Kasumi-1 (cell line): ENCODE data around the gene STK39.
A peak's percentile ranks its signal among the peaks of the same experiment; 100 is the strongest.

ENCODE experiments used
- DNase-seq, 2 experiments: peaks; one replicate each; lab custom pipeline; 2025; lab: John Stamatoyannopoulos, UW

STK39 gene

DNA sequence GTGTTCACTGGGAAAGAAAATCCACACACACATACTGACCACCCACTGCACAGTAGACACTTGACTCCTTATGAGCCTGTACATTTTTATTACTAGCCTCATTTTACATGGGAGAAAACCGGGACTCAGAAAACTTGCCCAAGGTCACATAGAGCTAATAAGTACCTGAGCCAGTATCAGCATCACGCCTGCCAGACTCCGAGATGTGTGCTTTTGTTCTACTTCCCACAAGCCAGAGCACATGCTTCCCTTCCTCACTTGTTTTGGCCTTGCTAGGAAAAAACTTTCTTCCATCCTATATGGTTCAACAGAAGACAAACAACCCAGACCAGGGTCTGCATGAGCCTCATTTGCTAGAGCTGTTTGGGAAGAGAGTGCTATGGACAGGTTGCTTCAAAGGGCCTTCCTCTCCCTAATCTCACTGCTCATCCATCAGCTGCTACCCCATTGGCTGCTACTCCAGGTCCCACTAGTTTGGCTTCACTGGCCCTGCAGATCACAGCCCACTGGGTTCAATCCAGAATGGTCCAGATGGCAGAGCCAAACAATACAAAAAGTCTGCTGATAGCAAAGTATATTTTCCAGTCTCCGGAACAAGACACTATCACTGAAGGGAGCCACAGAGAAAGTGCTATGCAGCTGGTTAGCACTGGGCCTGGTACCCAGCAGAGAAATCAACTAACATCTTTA, 63.9 kb downstream of the STK39 start:
- no peak for DNase-seq

DNA sequence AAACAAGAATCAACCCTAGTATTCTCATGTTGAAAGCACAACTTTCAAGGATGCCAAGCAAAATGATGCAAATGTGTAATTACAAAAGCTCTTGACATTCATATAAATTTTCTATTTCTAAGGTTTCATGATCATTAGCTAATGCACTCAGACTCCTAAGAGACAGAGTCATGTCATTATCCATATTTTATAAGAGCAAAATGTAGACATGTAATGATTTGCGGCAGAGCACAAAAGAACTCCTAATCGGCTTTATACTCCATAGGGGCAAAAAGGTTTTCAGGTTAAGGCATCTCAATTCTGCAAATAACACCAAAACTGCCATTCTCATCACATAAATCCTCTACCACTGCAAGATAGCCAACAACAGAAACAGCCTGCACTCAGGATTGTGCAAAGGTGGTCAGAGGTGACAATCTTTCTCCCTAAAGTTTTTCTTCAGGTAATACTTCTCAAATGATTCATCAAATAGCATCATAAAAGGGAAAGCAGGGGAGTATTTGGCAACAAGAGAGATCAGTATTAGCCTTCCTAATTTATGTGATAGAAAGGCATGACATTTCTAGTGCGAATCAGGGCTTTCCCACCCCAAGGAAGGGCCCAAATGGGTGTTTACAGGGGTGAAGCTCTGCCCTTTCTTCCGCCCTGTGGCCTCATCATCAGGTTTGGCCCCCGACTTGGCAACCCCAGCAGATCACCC, 64.7 kb downstream of the STK39 start:
- DNase-seq, result no peak

DNA sequence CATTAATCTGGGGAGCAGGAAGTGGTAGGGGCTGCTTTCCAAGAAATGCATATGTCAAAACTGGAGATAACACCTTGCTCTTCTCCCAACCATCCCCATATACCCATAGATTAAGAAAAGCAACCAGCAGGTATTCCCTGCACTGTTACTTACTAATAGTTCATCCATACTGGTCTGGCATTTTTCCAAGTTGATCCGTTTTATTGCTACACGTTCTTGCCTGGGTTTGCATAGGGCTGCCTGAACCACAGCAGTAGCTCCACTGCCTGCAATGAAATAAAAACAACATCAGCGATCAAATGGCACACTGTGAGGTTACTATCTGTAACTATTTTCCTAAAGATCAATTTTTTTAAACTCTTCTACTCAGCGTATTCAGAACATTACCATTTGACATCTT, 65.6 kb downstream of the STK39 start:
- no peak for DNase-seq

DNA sequence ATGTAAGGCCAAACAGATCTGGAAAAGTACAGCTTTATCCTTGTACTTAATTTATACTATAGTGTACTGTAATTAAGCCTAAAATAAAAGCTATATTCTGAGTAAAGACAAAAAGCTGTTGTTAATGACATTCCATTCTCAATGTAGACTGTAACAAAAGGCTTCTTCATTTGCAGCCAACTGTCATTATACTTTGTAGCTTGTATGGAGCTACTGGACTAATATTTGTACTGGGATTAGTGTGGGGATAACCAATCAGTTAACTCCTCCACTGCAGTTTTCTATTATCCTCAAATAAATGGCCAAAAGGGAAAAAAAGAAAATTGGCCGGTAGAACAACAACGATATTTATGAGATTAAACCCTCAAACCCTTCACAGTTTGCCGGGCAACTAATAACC, 66.5 kb downstream of the STK39 start:
- no peak for DNase-seq

DNA sequence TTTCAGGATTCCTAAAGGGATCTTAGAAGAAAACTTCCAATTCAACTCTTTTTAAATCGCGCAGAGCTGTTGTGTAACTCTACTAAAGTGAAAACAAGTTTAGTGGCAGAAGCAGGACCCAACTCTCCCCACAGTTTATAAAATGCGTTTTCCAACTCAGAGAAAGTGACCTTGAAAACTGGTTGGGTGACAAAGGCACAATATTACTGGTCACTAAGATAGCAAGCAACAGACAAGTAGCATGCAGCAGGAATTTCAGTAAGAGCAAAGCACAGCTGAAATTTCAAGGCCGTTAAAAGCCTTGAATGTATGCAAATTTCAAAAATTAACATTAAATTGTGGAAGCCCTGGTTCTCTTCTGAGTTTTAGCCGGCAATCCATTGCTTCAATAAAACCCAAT, 66.9 kb downstream of the STK39 start:
- DNase-seq, result no peak

DNA sequence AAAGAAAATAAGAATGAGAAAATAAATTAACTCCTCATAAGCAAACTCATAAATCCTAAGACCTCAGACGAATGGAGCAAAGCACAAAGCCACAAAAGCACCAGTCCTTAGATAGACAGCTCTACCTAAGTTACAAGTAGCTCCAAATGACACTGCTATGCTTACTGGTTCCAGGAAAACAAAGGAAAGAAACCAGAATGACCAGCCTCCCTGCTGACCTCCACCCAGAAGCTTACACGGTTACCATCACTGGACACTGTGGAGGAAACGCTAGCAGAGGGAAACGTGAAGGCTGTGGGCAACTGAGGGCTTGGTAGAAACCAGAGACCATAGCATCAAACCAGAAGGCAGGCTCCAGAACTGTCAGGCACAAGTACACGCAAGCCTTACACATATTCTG, 67.8 kb downstream of the STK39 start:
- DNase-seq, result no peak

DNA sequence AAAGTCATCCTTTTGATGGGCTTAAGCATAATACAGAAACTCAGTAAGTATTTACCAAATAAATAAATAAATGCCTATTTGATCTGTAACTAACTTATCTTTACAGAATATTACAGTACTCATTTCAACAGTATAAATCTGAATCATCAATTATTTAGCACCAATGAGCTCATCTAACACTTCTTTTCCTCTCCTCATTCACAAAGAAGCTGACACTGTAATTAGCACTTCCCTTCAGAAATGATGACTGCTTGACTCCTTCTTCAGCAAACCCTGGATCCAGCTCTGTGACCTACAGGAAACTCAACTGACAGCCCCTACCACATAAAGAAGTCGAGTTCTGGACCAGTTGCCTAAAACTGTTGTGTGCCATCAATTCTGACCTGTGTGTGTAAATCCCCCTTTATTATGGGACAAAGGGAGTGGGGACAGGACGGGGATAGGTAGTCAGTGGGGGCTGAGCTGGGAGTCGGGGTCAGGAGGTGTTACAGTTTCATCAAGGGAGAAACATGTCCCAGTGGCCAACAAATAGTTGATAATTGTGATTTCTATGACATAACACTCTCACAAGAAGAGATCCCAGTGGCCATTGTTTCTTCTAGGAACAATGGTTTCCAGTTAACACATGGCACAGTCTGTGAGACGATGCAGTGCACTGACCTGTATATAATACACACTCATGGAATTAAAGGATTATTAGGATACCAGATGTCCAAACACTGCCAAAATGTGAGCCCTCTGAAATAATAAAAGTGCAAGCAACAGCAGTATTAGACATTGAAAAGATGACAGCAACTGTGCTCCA, 68.7 kb downstream of the STK39 start:
- no peak for DNase-seq

DNA sequence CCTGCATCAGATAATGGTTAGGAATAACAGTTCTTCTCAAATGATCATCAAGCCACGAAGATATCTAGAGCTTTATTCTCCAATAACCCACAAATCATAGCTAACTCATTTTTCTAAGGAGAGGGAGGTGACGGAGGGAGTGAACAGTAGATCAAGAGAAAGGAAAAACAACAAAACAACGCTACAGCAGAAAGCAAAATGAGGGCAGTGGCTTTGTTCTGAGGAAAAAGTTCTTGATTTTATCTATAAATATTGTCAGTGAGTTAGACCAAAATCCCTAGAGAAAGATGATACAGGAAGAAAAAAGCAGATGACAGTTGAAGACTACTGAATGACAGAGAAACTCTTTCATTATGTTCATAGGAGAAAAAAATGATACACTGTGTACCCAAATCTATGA, 71.0 kb downstream of the STK39 start:
- no peak for DNase-seq

DNA sequence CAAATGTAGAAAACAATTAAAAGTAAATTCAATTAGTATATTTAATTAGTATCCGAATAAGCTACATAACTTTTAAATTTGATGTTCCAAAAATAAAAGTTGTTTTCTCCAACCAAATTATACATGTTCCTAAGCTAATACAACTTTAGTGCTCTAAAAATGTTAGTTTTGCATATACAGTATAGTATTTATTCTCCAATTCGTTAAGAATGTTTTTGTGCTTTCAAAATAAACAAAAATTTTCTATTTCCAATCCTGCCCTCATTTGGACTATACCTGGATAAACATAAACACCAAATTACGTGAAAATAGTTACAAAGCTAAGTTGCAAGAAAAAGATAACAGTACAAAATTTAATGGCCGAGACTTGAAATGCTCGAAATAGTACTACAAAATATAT, 71.9 kb downstream of the STK39 start:
- DNase-seq, result no peak

DNA sequence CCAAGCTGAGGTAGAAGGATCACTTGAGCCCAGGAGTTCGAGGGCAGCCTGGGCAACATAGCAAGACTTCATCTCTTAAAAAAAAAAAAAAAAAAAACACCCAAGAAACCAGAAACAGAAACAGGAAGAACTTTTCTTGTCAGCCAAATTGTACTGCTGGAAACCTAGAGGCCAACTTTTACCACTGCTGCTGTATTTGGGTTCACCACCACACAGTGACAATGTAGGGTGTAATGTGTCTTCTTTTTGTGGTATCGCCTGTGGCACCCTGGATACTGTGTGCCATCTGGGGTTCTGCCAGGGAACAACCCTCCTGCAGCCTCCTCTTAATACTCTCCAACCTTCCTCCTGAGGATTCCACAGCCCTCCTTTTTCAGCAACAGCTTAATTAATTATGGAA, 72.6 kb downstream of the STK39 start:
- DNase-seq, result peak; percentile 76 to 87

DNA sequence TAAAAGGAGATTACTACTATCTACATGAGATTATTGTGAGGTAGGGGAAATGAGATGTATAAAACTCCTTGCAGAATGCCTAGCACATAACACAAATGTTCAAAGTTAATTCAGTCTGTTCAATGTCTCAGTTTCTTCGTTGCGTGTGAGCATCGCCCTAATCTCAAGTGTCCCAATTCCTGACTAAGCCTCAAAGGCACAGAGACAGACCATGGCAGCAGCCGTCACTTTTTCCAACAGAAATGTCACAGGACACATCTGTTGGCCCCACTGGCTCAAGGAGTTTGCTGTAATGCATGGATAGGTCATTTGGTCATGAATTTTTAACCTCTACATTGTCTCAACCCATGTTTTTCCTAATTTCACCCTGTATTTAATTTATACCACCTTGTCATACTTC, 75.3 kb downstream of the STK39 start:
- no peak for DNase-seq

DNA sequence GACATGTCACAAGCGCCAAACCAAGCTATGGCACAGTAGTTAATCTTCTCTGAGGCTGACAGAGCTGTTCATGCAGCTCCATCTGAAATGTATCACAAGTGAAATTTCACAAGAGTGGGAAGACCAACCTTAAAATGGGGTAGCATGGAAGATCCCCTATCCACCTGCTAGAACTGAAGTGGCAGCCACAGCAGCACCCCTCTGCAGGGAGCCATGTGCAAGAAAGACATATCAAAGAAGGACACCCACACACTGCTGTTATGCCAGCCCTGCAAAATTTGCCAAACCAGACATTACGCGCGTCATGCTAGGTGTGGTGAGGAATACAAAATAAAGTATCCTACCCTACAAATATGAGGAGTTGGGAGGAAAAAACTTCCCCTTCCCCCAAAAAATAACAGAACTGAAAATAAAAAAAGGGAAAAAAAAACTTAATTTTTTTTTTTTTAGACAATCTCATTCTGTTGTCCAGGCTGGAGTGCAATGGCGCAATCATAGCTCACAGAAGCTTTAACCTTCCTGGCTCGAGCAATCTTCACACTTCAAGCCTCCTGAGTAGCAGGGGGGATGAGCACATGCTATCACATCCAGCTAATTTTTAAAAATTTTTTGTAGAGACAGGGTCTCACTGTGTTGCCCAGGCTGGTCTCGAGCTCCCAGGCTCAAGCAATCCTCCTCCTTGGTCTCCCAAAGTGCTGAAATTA, 76.2 kb downstream of the STK39 start:
- no peak for DNase-seq

DNA sequence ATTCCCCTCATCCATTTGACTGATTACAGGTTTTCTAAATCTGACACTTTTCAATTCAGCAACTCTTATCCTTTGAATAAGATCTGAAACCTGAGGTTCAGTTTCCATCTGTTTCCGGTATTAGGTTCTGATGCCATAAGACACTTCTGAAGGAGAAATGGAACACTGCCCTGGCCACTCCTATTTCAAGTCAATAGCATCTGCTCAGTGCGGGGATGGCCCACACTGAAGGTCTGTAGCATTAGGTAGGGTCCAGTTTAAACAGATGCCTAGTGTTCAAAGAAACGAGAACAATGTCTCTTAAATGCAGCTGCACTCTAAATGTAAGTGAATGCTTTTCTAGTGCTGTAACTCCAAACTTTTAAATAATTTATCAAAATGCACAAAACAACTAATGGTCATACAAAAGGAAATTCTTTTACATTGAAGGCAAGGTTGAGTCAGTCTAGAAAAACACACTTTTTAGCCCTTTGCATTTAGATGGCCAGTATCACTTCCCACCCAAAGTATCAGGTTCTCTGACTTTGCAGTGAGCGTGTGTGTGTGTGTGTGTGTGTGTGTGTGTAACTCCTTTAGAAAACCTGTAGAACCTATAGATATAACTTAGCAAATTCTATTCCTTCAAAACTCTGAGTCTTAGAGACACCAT, 78.2 kb downstream of the STK39 start:
- DNase-seq, result no peak

DNA sequence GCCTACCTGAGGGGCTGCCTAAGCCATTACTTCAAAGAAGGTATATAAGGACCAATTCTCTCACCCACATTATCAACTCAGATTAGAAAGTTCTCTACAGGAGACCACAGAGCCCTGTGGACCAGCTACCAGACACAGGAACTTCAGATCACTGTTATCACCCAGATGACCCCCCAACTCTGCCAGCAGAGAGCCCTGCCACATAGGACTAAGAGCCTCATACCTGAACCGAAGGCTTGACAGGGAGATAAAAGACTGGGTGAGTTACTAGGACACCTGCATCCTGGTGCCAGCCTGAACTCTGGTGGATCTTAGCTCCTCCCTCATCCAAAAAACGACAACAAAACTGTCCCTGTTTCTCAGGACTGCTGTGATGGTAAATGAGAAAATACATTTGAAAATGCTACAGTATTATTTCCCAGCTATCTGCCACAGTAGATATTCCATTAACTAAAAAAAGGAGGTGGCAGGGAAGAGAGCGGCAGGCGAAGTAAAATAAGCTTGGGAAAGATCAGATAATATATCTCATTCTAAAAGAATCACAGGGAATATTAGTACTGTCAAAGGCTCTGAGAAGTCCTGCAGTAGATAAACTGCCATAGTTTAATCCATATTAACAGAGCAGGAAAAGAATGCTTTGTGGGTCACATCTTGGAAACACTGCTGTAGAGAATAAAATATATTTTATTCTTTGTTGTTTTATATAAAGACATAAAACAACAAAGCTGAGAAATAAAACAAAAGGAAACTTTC, 79.7 kb downstream of the STK39 start:
- DNase-seq, result no peak

DNA sequence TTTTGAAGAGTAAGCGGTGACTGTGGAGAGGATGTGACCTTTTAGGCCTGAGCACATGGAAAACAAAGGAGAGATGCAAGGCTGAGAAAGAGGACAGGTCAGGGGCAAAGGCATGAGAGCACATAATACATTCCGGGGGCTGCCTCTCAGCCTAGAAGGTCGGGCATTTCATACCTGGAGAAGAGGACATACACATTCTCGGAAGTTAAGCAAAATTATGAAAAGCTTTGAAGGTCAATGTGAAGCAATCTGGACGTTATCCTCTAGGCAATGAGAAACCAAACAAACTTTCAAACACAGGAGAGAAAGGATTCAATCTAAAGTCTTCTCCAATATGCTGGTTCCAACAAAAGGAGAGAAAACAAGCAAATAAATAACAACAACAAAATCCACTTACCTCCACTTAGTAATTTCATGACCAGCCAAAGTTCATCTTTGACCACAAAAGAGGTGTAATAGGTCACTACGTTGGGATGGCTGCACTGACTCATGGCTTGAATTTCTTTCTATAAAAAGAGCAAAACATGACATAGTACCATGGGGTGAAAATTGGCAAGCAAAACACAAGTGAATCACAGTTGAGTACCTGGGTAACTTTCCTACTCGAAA, 80.4 kb downstream of the STK39 start:
- no peak for DNase-seq

DNA sequence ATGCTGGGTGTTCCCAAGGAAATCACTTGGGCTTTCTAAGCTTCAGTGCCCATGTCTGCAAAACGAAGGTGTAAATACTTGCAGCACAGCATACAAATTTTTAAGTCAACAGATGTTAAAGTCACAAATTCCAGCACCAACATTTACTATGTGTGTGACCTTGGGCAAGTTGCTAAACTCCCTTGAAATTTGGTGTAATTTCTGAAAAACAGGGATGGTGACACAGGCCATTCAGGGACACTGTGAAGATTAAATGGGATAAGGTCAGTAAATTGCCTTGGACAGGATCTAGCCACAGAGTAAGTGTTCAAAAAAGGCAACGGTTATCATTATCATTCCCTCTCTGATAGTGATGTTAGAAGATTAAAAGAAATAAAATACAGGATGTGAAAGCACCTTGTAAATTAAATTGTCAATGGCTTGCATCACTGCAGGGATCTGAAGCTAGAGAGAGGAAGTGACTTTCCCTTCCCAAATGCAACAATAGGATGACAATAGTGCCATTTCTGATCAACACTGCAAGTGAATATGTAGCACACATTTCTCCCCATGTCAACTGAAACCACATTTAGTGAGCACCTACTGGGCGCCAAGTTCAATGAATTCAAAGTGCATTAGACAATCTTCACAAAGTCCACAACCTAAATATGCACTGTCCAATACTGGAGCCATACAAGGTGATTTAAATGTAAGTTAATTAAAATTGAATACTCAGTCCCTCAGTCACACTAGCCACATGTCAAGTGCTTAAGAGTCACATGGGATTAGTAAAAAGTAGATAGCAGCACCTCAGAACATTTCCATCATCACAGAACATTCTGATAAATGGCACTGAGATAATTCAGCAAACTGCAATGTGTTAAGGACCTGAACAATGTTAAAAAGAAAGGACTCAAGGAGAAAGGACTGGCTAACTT, 81.2 kb downstream of the STK39 start:
- no peak for DNase-seq

DNA sequence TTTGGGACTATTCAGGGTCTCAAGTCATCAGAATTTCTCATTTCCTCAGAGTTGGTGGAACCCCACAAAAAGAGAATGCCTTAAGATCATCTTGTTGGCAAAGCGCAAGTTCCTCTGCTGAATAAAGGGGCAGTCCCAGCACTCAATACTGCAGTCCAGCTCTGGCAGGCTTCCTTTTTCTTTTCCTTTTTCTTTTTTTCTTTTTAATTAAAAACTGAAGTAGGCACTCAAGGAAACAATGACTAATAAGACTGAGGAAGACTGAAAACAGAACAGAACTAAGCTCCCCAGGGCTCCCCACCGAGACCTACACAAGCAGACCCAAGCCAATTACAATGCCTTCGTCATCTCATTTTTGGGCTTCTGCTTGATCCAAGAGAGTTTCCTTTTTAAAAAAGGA, 82.0 kb downstream of the STK39 start:
- DNase-seq, result peak in 1 of 2 experiments; percentile 39

DNA sequence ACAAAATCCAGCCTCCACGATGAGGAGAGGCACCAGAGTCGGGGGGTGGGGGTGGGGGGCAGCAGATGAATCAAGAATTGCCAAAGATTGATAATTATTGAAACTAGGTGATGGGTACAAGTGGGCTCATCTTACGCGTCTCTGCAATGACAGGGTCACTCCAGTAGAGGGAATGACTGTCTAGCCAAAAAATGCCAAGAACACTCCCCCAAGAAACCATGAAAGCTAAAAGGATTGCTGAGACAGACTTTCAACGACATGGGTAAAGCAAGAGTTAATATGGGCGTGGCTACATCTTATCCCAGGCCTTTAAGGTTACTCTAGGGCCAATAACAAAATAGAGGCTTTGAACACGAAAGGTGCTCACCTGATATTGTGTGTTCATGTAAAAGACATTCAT, 86.5 kb downstream of the STK39 start:
- DNase-seq, result peak; percentile 61 to 80

DNA sequence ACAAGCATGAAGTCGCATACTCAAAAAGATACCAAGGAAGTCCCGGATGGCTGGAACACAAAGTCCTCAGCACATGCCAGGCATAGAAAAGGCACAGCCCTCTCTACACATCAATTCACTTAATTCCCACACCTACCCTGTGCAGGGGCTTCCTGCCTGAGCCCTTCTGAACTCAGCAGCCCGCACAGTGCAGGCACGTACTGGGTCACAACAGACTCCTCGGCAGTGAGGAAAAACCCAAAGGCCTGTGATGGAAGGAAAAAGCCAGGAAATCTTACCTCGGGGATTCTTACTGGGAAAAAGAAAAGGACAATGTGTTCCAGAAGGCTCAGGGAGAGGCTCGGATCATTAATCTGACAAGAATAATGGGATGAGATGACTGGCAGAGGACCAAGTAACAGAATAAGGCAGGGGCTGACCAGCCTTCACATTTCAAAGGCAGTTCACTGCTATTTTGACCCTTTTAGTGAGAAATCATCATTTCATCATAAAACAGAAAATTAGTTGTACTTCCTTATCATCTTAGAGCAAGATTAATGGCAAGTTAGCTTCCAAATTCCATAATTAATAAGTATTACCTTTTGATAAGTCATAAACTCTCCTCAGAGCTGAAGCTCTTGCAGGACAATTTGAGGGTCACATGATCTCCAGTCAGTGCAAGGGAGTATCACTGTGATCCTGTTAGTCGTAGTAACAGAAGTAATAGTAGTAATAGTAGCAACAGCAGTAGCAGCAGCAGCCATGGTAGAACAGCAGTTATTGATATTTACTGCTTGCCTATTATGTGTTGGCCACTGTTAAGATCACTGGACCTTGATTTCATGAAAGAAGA, 87.4 kb downstream of the STK39 start:
- DNase-seq, result no peak
